ENCODE data around the gene DNAJC8.

The DNAJC8 gene

DNA sequence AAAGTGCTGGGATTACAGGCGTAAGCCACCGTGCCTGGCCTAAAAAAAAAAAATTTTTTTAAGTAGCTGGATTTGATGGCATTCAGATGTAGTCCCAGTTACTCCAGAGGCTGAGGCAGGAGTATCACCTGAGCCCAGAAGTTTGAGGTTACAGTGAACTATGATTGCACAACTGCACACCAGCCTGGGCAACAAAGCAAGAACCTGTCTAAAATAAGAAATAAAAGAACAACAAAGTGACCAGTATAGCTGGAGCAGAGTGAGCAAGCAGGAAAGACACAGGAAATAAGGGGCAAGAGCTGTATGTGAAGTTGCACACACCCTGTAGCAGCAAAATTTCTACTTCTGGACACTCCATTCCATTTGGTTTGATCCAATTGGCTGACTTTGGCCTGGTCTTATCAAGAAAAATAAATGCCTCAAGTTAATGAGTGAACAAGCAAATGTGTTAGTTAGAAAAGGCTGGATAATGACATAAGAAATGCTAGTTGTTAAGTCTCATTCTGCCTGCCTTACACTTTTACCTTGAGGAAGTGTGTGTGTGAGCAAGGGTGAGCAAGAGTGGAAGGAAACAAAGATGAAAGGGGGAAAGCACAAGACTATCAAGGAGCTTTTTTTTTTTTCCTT, 11.0 kb upstream of the DNAJC8 start:
- no peak overlapping the region for H3K4me3 ChIP-seq (ENCODE audit: low read depth, low read length)
- no peak for DNase-seq
- no peaks in the 10 kb centered on the region for H3K27me3 ChIP-seq (replicated peaks)
- no peak for TF ChIP-seq CTCF (IDR thresholded peaks at IDR 0.05; ENCODE audit: low read depth, low read length, missing control alignments)
- H3K27ac ChIP-seq = no peak overlapping the region
- H3K36me3 ChIP-seq (replicated peaks) = no peaks in the 10 kb centered on the region
- in situ Hi-C loops (cut with HindIII; ENCODE audit: low pct_ligation_motif_present, low sequenced_read_pairs) = no loop called here

DNA sequence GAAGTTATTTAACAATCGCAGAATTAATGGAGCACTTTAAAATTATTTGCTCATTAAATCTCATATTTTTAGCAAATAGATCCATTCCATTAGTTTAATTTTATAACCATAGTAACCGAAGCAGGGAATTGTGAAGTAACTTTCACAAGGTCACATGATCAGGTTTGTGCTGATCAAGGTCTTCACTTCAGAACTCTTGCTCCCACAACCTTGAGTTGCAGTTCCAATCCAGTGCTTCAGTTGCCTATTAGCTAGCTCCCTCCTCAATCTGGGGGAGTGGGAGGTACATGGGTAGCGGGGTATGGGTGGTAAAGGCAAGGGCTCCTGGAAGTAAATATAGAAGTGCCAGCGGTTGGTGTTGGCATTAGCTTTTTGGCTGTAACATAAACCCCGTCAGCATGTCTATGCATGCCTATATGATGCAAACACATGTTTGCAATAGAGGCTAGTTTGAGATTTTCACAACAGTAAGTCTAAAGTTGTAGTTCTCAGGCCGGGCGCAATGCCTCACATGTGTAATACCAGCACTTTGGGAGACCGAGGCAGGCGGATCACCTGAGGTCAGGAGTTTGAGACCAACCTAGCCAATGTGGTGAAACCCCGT, 8.9 kb upstream of the DNAJC8 start:
- no peak overlapping the region for H3K27ac ChIP-seq
- DNase-seq = no peak

DNA sequence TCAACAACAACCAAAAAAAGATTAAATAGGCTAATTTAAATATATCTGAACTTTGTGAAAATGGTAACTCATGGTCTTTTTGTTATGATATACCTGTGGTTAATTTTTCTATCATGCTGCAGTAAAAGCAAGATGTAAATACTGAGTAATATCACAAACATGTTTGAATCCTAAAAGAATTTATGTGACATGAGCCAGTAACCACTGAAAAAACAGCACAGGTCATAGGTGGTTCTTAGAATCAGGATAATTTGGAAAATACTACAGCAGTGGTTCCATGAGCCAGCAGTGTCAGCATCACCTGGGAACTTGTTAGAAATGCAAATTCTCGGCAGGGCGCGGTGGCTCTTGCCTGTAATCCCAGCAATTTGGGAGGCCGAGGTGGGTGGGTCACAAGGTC, 7.2 kb upstream of the DNAJC8 start:
- no peak overlapping the region for H3K4me3 ChIP-seq (ENCODE audit: low read depth, low read length)
- no peak for DNase-seq
- H3K36me3 ChIP-seq (replicated peaks) = peaks cover 5% of the 10 kb centered on the region
- H3K27me3 ChIP-seq (replicated peaks) = no peaks in the 10 kb centered on the region
- TF ChIP-seq CTCF (IDR thresholded peaks at IDR 0.05; ENCODE audit: low read depth, low read length, missing control alignments) = no peak
- in situ Hi-C loops (cut with HindIII; ENCODE audit: low pct_ligation_motif_present, low sequenced_read_pairs) = no loop called here
- H3K27ac ChIP-seq = no peak overlapping the region

More for the DNA sequence above, 8.9 kb upstream of the DNAJC8 start:
- in situ Hi-C loops (cut with HindIII; ENCODE audit: low pct_ligation_motif_present, low sequenced_read_pairs) = no loop called here
- H3K36me3 ChIP-seq (replicated peaks) = peaks cover 5% of the 10 kb centered on the region
- TF ChIP-seq CTCF (IDR thresholded peaks at IDR 0.05; ENCODE audit: low read depth, low read length, missing control alignments) = no peak
- H3K27me3 ChIP-seq (replicated peaks) = no peaks in the 10 kb centered on the region
- no peak overlapping the region for H3K4me3 ChIP-seq (ENCODE audit: low read depth, low read length)

DNA sequence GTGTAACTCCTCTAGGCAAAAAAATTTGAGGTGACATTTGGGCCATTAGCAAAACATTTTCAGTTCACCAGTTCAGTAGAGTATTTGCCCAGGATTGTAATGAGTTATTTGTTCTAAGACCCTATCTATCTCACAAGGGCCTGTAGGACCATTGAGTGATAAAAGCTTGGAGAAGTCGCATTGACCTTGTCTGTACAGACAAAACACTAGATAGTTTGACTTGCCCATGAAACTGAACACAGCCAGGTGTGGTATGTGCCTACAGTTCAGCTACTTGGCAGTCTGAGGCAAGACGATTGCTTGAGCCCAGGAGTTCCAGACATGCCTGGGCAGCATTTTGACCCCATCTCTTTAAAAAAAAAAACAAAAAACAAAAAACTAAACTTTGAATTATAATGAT, 6.2 kb upstream of the DNAJC8 start:
- Histone ChIP-seq H3K27ac (no peak overlapping the region), H3K36me3 (replicated peaks) (peaks cover 5% of the 10 kb centered on the region), H3K27me3 (replicated peaks) (no peaks in the 10 kb centered on the region), H3K4me3 (ENCODE audit: low read depth, low read length) (no peak overlapping the region)
- in situ Hi-C loops (cut with HindIII; ENCODE audit: low pct_ligation_motif_present, low sequenced_read_pairs) = no loop called here
- no peak for TF ChIP-seq CTCF (IDR thresholded peaks at IDR 0.05; ENCODE audit: low read depth, low read length, missing control alignments)
- DNase-seq = no peak

- H3K27me3 ChIP-seq (replicated peaks) = no peaks in the 10 kb centered on the region
- in situ Hi-C loops (cut with HindIII; ENCODE audit: low pct_ligation_motif_present, low sequenced_read_pairs) = no loop called here
- peak overlapping the region; percentile 69 for H3K27ac ChIP-seq
- DNase-seq = no peak
- peak overlapping the region; percentile 73 for H3K4me3 ChIP-seq (ENCODE audit: low read depth, low read length)
- peaks cover 5% of the 10 kb centered on the region for H3K36me3 ChIP-seq (replicated peaks)
- no peak for TF ChIP-seq CTCF (IDR thresholded peaks at IDR 0.05; ENCODE audit: low read depth, low read length, missing control alignments)
These were observed 4.0 kb upstream of the DNAJC8 start for GRCh38 chr1:28236656-28237322.

Measured in brain microvascular endothelial cell (primary cell).